ENCODE data around the gene VPS51. TPM values are rescaled to one million over a fixed set of nuclear protein-coding genes. Genes with fewer than 3 reads are reported as not detected.

VPS51 gene
- 120 and 121 TPM in 2 replicates for total RNA-seq

DNA sequence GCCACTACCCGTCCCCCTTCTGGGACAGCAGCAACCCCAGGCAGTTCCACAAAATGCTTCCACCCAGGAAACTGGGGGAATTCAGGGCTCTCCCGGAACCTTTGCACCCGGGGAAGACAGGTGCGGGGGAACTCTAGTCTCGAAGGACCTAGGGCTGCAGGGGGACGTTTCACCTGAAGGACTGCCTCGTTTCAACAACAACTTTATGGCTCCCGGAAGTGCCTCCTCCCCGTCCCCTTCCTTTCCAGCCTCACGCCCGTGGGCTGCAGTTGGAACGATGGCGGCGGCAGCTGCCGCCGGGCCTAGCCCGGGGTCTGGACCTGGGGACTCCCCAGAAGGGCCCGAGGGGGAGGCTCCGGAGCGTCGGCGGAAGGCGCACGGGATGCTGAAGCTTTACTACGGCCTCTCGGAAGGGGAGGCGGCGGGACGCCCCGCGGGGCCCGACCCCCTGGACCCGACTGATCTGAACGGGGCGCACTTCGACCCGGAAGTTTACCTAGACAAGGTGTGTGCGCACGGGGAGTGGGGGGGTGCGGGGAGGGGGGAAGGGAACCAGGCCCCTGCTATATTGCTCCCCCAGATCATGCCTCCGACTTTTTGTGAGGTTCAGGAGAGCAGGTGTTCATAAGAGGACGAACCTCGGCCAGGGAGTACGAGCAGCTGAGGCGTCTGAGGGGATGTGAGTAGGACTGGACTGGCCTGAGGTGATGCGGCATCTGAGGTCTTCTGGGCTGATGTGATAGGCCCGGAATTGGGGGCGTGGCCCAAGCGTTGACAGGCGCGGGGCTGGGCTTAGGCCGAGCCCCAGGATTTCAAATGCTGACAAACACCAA lies at the start of gene VPS51:
Gene VPS51, plus strand, starts transcription at position 241 of the 833 bp plus-strand sequence. Its CDS starts 37 bp downstream, at position 278.

DNA sequence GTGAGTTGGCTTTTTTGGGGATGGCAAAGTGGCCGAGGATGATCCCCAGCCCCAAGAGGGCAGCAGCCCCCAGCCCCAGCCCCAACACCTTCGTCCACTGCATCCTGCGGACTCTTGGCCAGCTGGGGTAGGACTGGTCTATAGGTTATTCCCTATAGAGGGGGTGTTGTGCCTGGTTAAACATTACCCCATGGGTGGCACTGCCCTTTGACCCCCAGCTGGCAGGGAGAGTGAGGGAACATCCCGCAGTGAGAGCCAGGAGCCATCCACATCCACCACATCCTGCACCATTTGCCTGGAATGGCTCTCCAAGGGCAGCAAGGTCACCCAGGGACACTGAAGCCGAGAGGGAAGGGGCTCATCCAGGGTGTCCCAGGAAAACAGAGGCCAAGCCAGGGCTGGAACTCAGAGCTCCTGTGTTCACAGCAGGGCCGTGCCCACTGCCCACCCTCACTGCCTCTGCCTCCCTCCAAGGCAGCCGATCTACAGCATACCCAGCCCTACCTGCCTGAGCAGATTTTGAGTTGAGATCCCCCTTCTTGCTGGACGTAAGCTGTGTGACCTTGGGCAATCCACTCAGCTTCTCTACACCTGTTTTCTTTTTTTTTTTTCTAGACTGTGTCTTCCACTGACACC lies 37.5 kb upstream of the VPS51 start, which contains the start of gene NAALADL1:
Gene NAALADL1, minus strand, starts transcription at position 135 of the 636 bp plus-strand sequence. Its CDS starts 32 bp downstream, at position 103.

DNA sequence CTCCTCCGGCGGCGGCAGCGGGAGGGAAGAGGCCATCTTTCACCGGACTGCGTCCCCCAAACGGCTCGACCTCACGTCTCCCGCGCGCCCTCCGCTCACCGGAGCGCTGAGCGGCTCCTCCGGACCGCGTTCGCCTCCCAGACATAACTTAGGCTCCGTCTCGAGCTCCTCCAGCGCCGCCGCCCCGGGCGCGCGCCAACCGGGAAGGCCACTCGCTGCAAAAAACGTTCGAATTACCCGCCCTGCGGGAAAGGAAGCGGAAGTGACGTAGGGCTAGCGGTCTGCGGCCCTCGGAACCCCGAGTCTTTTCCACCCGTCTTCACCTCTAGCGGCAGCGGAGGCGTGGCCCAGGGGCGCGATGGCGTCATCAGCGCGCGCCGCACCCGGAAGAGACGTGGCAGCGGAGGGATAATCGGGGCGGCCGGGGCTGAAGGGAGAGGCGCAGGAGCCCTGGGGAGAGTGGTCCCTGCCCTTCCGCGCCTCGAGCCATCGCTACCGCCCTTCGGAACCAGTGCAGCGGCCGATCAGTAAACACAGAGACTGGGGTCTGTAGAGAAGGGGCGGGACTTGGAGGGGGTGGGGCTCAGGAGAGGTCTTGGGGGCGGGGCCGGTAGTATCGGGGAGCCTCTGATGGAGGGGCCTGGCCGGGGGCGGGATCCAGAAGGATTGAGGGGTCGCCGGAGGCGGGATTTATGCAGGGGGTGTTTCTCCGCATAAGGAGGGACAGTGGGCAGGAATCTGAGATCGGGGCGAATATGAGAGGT lies 12.0 kb upstream of the VPS51 start, which contains the start of the genes CDCA5 and ZFPL1:
Gene CDCA5, minus strand, starts transcription at position 207 of the 764 bp plus-strand sequence. Its CDS starts 62 bp downstream, at position 145.
Gene ZFPL1, plus strand, starts transcription at position 389 of the 764 bp plus-strand sequence. CDS start 477 bp downstream, outside the sequence.

DNA sequence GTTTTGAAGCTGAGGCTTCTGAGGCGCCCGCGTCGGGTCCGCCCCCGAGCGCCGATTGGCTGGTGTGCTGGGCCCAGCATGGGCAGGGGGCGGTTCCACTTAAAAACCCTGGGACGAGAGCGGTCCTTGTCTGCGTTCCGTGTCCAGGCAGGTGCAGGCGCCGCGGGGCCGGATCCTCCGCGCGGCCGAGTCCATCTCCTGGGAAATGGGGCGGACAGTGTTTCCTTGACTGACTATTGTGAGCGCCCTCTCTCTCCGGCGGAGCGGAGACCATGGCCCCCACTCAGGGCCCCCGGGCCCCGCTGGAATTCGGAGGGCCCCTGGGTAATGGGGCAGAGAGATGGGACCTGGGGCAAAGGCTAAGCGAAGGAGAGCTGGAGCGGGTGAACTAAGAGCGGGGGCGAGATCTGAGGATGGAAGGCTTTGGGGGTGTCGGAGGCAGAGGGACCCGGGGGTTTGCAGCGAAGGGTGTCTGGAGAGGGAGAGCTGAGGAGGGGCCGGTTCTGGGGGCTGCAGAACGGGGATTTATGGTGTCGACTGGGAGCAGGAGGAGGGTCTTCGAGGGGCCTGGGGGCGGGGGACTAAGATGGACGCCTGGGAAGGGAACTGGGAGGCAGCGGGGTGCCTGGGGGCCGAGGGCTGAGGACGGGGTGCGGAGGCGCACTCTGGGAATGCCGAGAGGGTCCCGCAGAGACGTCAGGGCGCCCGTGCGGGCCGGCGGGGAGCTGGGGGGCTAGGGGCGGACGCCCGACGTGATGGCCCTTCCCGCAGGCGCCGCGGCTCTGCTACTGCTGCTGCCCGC lies 15.9 kb downstream of the VPS51 start, which contains the start of gene TM7SF2:
Gene TM7SF2, plus strand, starts transcription at position 129 of the 802 bp plus-strand sequence. Its CDS starts 144 bp downstream, at position 273.

DNA sequence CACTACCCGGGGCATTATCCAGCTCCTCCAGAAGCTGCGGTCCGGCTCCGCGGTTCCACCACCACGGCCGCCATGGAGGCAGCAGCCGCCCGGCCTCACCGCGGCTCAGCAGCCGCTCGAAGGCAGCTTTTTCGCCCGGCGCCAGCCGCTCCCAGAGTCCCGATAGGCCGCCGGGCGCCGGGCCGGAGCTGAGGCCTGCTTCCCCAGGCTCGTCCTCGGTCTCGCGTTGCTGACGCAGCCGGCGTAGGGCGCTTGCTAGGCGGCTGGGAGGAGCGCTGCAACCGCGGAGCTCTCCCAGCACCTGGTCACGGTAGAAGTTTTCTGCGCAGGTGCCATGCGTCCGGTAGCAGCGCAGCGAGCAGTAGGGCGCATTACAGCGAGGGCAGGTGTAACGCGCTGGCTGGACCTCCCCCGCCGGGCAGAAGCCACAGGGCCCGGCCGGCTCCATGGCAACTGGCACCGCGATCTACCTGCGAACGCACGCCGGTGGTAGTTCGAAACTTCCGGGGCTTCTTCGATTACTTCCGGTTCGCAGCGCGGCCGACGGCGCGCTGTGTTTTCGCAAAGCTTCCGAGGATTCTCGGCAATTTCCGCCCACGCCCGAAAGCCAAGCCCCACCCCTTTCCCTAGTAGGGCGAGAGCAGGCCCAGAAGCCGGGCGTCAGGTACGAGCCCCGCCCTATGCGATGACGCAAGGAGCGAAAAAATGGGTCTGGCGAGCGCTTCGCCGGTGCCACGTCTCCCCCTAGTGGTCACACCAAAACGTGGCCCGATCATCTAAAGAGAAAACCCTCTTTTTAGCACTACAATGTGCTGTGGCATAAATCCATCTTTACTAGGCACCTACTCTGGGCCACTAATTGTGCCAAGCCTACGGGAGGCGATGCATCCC lies 21.4 kb downstream of the VPS51 start, which contains the start of gene ZNHIT2:
Gene ZNHIT2, minus strand, starts transcription at position 496 of the 891 bp plus-strand sequence. Its CDS starts 48 bp downstream, at position 448.

DNA sequence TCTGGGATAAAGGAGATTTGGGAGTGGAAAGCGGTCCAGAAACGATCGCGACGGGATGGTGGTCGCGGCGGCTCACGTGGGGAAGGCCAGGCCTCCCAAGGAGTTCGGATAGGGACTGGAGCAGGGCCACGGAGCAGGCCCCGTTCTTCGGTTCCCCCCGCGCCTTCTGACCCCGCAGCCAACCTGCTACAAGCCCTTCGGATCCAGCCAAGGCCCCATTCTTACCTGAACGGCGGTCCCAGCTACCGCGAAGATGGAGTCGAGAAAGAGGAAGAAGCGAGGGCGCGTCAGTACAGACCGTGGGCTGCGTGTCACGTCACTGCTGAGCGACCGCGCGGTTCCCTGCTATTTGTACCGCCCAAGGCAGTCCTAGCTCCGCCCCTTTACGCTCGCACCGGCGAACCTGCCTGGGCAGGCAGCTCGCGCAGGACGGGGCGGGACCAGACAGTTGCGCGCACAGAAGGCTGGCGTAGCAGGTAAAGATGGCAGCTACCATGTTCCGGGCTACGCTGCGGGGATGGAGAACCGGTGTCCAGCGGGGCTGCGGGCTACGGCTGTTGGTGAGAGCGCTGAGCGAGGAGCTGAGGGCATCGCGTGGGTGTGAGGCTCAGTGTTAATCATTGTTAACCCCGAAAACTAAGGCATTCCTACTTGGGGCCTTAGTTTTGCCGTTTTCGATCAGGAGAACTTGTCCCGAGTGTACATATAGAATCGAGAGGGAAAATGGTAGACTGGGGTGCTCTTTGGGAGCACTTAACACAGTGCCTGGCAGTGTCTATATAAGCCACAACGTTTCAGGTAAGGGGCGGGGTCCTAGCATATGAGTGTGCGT lies 26.1 kb downstream of the VPS51 start, which contains the start of the genes FAU and MRPL49:
Gene FAU, minus strand, starts transcription at position 270 of the 832 bp plus-strand sequence. CDS start 321 bp downstream, outside the sequence.
Gene MRPL49, plus strand, starts transcription at position 457 of the 832 bp plus-strand sequence. Its CDS starts 26 bp downstream, at position 483.

DNA sequence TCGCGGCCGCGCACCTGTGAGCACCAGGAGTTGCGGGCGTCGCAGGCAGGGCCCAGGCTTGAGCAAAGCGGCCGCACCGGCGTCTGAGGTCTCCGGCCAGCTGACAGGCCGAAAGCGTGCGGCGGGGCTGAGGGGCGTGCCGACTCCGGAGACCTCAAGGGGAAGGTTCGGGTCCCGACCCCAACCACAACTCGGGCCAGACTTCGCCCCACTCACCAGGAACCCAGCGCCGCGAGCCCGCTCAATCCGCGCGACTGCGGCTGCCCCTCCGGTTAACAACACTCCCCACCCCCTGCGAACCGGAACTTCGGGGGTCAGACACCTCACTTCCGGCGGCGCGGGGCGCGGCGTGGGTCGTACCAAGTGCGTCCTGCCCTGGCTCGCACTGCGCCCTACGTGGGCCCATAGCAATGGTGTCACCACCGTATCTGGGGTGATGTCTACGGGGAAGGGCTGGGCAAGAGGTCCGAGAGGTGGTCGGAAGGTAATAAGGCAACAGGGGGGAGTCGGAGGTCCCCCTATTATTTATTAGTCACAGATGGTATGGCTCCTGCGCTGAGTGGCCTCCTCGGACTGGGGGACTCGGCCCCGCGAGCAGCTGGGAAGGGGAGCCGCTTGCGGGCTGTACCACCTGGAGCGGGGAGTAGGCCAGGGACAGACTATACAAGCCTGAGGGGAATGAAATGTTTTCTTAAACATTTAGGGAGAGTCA lies 38.4 kb downstream of the VPS51 start, which contains the start of gene SYVN1:
Gene SYVN1, minus strand, starts transcription at position 280 of the 712 bp plus-strand sequence. CDS start 918 bp downstream, outside the sequence.

Other genes starting within 250 kb of the VPS51 start
- gene EHD1, start 217.6 kb upstream of the VPS51 start, total RNA-seq, result 75.0 and 126 TPM in 2 replicates
- 10.9 and 19.7 TPM in 2 replicates for gene ATG2A, start 179.0 kb upstream of the VPS51 start, total RNA-seq
- 12.7 and 30.4 TPM in 2 replicates for gene PPP2R5B, start 171.5 kb upstream of the VPS51 start, total RNA-seq
- gene GPHA2, start 160.3 kb upstream of the VPS51 start, total RNA-seq, result not detected in 2 replicates
- not detected in 2 replicates for gene MAJIN, start 124.1 kb upstream of the VPS51 start, total RNA-seq
- gene BATF2, start 99.2 kb upstream of the VPS51 start, total RNA-seq, result 0.28 and 0.77 TPM in 2 replicates
- gene ARL2, start 82.1 kb upstream of the VPS51 start, total RNA-seq, result 58.5 and 94.1 TPM in 2 replicates
- 7.9 and 8.4 TPM in 2 replicates for gene SNX15, start 68.8 kb upstream of the VPS51 start, total RNA-seq
- 8.2 and 18.6 TPM in 2 replicates for gene SAC3D1, start 55.0 kb upstream of the VPS51 start, total RNA-seq
- 16.9 and 21.4 TPM in 2 replicates for gene NAALADL1, start 37.7 kb upstream of the VPS51 start, total RNA-seq
- 1.1 and 13.4 TPM in 2 replicates for gene CDCA5, start 12.2 kb upstream of the VPS51 start, total RNA-seq
- 23.4 and 36.8 TPM in 2 replicates for gene ZFPL1, start 12.0 kb upstream of the VPS51 start, total RNA-seq
- gene TM7SF2, start 15.7 kb downstream of the VPS51 start, total RNA-seq, result 8.6 and 14.7 TPM in 2 replicates
- gene ZNHIT2, start 21.5 kb downstream of the VPS51 start, total RNA-seq, result 8.2 and 14.8 TPM in 2 replicates
- gene FAU, start 25.9 kb downstream of the VPS51 start, total RNA-seq, result 204 and 252 TPM in 2 replicates
- 52.9 and 54.7 TPM in 2 replicates for gene MRPL49, start 26.1 kb downstream of the VPS51 start, total RNA-seq
- 12.4 and 15.1 TPM in 2 replicates for gene SYVN1, start 38.3 kb downstream of the VPS51 start, total RNA-seq
- gene SPDYC, start 74.0 kb downstream of the VPS51 start, total RNA-seq, result not detected in 2 replicates
- 61.7 and 142 TPM in 2 replicates for gene CAPN1, start 85.7 kb downstream of the VPS51 start, total RNA-seq
- gene POLA2, start 165.7 kb downstream of the VPS51 start, total RNA-seq, result 4.5 and 16.9 TPM in 2 replicates
- 10.9 and 18.3 TPM in 2 replicates for gene CDC42EP2, start 218.7 kb downstream of the VPS51 start, total RNA-seq
- gene DPF2, start 237.6 kb downstream of the VPS51 start, total RNA-seq, result 27.9 and 29.9 TPM in 2 replicates

Data from regular cardiac myocyte (primary cell).